ENCODE data around the gene S100A12. TPM values are rescaled to one million over a fixed set of nuclear protein-coding genes. Genes with fewer than 3 reads are reported as not detected.

S100A12 gene
- total and polyA plus RNA-seq, 9 of the 15 experiments (the other 6 are each of a cell fraction or from before 2014, with no cell fraction given) = not detected

- TF ChIP-seq CEBPG (CRISPR knock-in tag; IDR thresholded peaks at IDR 0.05) (no peak), CEBPG (tag; conservative IDR thresholded peaks at IDR 0.05 in 1 of 2, IDR thresholded peaks at IDR 0.05 in 1 of 2) (no peak), MBD2 (IDR thresholded peaks at IDR 0.05; ENCODE audit: borderline replicate concordance, low read depth) (no peak), RNF2 (IDR thresholded peaks at IDR 0.05) (no peak), SNRNP70 (optimal IDR thresholded peaks at IDR 0.05; ENCODE audit: low read depth, low read length) (no peak), NCOA6 (IDR thresholded peaks at IDR 0.05) (0 out of 2 replicates have a peak, but pooled peaks have one; percentile 37), ASH1L (IDR thresholded peaks at IDR 0.05; ENCODE audit: borderline replicate concordance, low read depth, partially characterized antibody) (no peak), EP300 (IDR thresholded peaks at IDR 0.05; ENCODE audit: low read length) (no peak), EGR1 (conservative IDR thresholded peaks at IDR 0.05) (no peak), ZNF75A (CRISPR knock-in tag; IDR thresholded peaks at IDR 0.05) (no peak), ZNF740 (CRISPR knock-in tag; IDR thresholded peaks at IDR 0.05) (no peak), ZNF740 (tag; IDR thresholded peaks at IDR 0.05) (no peak), JUN (IDR thresholded peaks at IDR 0.05; ENCODE audit: borderline replicate concordance, low read depth, low read length) (peak; percentile 54), JUN (CRISPR knock-in tag; IDR thresholded peaks at IDR 0.05; ENCODE audit: borderline replicate concordance) (no peak), RFX1 (IDR thresholded peaks at IDR 0.05) (no peak), SUPT5H (IDR thresholded peaks at IDR 0.05) (no peak), FOSL1 (tag; conservative IDR thresholded peaks at IDR 0.05) (0 out of 2 replicates have a peak, but pooled peaks have one; percentile 24), ZKSCAN1 (IDR thresholded peaks at IDR 0.05; ENCODE audit: low read depth, low read length) (no peak), PTTG1 (tag; IDR thresholded peaks at IDR 0.05; ENCODE audit: low read depth) (no peak), ZNF395 (CRISPR knock-in tag; IDR thresholded peaks at IDR 0.05) (peak; percentile 55; the same call in 1 of the 2 replicates), ZBTB12 (CRISPR knock-in tag; IDR thresholded peaks at IDR 0.05) (peak; percentile 80), SOX6 (IDR thresholded peaks at IDR 0.05) (no peak), RBM17 (IDR thresholded peaks at IDR 0.05; ENCODE audit: borderline replicate concordance, low read depth, low read length) (no peak), ZNF696 (CRISPR knock-in tag; conservative IDR thresholded peaks at IDR 0.05) (no peak), ATF3 (IDR thresholded peaks at IDR 0.05) (peak; percentile 86), ATF3 (CRISPR knock-in tag; conservative IDR thresholded peaks at IDR 0.05) (no peak), HNRNPUL1 (IDR thresholded peaks at IDR 0.05; ENCODE audit: low read length) (no peak), CTBP1 (IDR thresholded peaks at IDR 0.05; ENCODE audit: borderline replicate concordance) (no peak)
Measured at GRCh38 chr1:153422450-153423068, 47.1 kb upstream of the S100A12 start (continued).
